ENCODE results near the gene IDH3G.

The IDH3G gene

GRCh38 chrX:153830640-153831428, 36.7 kb upstream of the IDH3G start:
- no peak for TF ChIP-seq ZBTB7A (IDR thresholded peaks at IDR 0.05; ENCODE audit: low read depth)
- no peak for TF ChIP-seq TCF12 (IDR thresholded peaks at IDR 0.05; ENCODE audit: low read depth)
- TF ChIP-seq REST (IDR thresholded peaks at IDR 0.05; ENCODE audit: low read depth) = no peak
- TF ChIP-seq USF1 (IDR thresholded peaks at IDR 0.05) = no peak
- TF ChIP-seq RAD21 (IDR thresholded peaks at IDR 0.05; ENCODE audit: low read depth) = no peak
- TF ChIP-seq CEBPB (IDR thresholded peaks at IDR 0.05) = no peak
- TF ChIP-seq NFIC (IDR thresholded peaks at IDR 0.05) = no peak
- no peak for TF ChIP-seq EGR1 (IDR thresholded peaks at IDR 0.05)
- TF ChIP-seq FOXM1 (IDR thresholded peaks at IDR 0.05; ENCODE audit: borderline replicate concordance, low read depth) = no peak
- no peak for TF ChIP-seq YY1 (IDR thresholded peaks at IDR 0.05; ENCODE audit: low read depth)
- no peak for TF ChIP-seq MAX (IDR thresholded peaks at IDR 0.05)
- TF ChIP-seq TAF1 (IDR thresholded peaks at IDR 0.05; ENCODE audit: low read depth) = no peak
- TF ChIP-seq EP300 (IDR thresholded peaks at IDR 0.05; ENCODE audit: borderline replicate concordance) = no peak
- TF ChIP-seq CREB1 (IDR thresholded peaks at IDR 0.05; ENCODE audit: low read depth) = no peak
- TF ChIP-seq TEAD4 (IDR thresholded peaks at IDR 0.05) = no peak

GRCh38 chrX:153829799-153830639, 35.8 kb upstream of the IDH3G start, which contains the start of gene PDZD4:
Gene PDZD4, minus strand, starts transcription at chrX:153830544. Its CDS starts 246 bp downstream, at chrX:153830298.
- no peak for TF ChIP-seq REST (IDR thresholded peaks at IDR 0.05; ENCODE audit: low read depth)
- no peak for TF ChIP-seq YY1 (IDR thresholded peaks at IDR 0.05; ENCODE audit: low read depth)
- TF ChIP-seq FOXM1 (IDR thresholded peaks at IDR 0.05; ENCODE audit: borderline replicate concordance, low read depth) = no peak
- no peak for TF ChIP-seq TEAD4 (IDR thresholded peaks at IDR 0.05)
- no peak for TF ChIP-seq CEBPB (IDR thresholded peaks at IDR 0.05)
- TF ChIP-seq TCF12 (IDR thresholded peaks at IDR 0.05; ENCODE audit: low read depth) = no peak
- TF ChIP-seq EP300 (IDR thresholded peaks at IDR 0.05; ENCODE audit: borderline replicate concordance) = no peak
- TF ChIP-seq MAX (IDR thresholded peaks at IDR 0.05) = no peak
- TF ChIP-seq USF1 (IDR thresholded peaks at IDR 0.05) = no peak
- TF ChIP-seq TAF1 (IDR thresholded peaks at IDR 0.05; ENCODE audit: low read depth) = no peak
- TF ChIP-seq CREB1 (IDR thresholded peaks at IDR 0.05; ENCODE audit: low read depth) = no peak
- TF ChIP-seq ZBTB7A (IDR thresholded peaks at IDR 0.05; ENCODE audit: low read depth) = no peak

GRCh38 chrX:153829549-153829798, 35.3 kb upstream of the IDH3G start:
- TF ChIP-seq REST (IDR thresholded peaks at IDR 0.05; ENCODE audit: low read depth) = no peak
- no peak for TF ChIP-seq CREB1 (IDR thresholded peaks at IDR 0.05; ENCODE audit: low read depth)
- no peak for TF ChIP-seq ZBTB7A (IDR thresholded peaks at IDR 0.05; ENCODE audit: low read depth)
- TF ChIP-seq EGR1 (IDR thresholded peaks at IDR 0.05) = no peak
- TF ChIP-seq EP300 (IDR thresholded peaks at IDR 0.05; ENCODE audit: borderline replicate concordance) = no peak
- no peak for TF ChIP-seq FOXM1 (IDR thresholded peaks at IDR 0.05; ENCODE audit: borderline replicate concordance, low read depth)
- no peak for TF ChIP-seq MAX (IDR thresholded peaks at IDR 0.05)
- TF ChIP-seq USF1 (IDR thresholded peaks at IDR 0.05) = no peak

Measured in Ishikawa (cell line).